Measurements from ENCODE around the gene ITGA1. TPM values are rescaled to one million over a fixed set of nuclear protein-coding genes. Genes with fewer than 3 reads are reported as not detected.

ITGA1 gene
- total RNA-seq, 1 donor from 2014 or later, result 374 TPM

DNA sequence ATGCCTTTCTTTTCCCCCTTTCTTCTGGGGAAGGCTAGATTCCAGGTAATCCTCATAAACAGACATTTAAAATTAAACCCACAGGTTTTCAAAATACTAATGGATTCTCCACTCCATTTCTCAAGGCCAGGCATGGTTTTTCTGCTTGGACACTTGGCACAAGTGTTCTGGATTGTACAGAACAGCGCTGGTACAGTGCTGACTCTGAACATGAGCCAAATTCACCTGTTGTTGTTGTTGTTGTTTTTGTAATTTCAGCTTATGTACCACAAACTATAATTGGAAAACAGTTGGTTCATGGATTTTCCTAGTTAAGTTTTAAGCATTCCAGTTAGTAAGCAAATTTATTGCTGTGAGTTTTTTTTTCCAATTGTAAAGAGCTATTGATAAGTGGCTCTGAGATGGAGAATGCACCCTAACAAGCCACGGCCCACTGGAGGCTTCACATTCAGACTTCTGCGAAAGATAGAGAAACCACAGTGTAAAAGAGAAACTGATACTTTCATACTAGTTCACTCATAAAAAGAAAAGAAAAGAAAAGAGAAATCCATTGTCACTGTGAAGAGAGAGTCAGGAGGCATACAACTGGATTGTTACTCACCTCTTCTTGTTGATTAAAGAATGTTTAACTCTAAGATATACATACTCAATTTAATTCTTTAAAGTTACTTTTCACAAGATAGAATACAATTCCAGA lies 16.2 kb upstream of the ITGA1 start:
- DNase-seq (ENCODE audit: low spot score), result no peak

GRCh38 chr5:52772668-52773067 lies 15.0 kb upstream of the ITGA1 start:
- no peak for DNase-seq (ENCODE audit: low spot score)

DNA sequence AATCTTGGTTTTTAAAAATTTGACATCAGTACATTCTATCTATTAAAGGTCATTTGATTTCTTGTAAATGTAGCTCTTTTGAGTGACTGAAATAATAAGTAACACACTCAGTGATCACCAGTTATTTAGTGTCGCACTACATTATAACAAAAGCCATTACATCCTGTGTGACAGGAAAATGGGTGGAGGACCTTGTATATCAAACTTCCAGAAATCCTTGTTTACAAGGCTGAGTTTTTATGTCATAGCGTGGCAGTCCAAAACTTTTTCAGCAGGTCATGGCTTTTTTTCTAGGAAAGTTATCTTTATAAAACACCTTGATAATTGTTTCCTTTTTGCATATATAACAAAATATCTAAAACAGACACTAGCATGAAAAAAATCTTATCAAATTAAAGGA lies 14.4 kb upstream of the ITGA1 start:
- DNase-seq (ENCODE audit: low spot score), result no peak

DNA sequence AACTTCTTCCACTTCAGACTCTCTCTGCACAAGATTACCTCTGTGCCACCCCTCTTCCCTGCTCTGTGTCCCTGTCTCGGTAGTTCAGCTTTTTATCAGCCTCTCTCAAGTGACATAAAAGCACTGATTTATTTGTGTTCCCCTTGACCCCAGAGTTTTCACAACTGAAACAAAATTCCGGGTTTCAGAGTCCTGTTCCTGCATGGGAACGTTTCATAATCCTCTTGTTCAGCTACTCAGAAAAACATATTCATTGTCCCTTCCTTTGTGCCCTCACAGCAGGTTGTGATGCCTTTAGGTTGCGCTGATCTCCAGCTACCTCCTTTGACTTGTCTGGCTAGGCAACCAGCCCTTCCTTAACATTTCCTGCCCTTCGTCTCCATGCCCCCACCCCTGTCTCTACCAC lies 13.7 kb upstream of the ITGA1 start:
- no peak for DNase-seq (ENCODE audit: low spot score)

GRCh38 chr5:52776116-52776515 lies 11.6 kb upstream of the ITGA1 start:
- no peak for DNase-seq (ENCODE audit: low spot score)

DNA sequence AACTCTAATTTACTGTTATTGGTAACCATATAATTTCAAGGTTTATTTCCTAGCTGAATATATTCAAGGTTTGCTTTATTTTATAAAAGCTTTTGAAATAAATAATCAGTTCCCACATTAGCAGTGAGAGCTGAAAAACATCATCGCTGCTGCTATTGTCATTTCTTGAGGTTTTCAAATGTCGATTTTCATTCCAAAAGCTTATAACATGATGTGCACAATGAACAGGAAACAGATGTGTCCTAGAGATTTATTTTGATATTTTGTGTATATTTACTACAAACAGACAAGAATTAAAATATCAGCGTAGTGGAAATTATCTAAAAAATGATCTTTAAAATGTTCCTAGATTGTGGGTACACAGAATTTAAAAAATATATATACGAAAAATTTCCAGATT lies 10.5 kb upstream of the ITGA1 start:
- no peak for DNase-seq (ENCODE audit: low spot score)

GRCh38 chr5:52778781-52779180 lies 8.9 kb upstream of the ITGA1 start:
- no peak for DNase-seq (ENCODE audit: low spot score)

DNA sequence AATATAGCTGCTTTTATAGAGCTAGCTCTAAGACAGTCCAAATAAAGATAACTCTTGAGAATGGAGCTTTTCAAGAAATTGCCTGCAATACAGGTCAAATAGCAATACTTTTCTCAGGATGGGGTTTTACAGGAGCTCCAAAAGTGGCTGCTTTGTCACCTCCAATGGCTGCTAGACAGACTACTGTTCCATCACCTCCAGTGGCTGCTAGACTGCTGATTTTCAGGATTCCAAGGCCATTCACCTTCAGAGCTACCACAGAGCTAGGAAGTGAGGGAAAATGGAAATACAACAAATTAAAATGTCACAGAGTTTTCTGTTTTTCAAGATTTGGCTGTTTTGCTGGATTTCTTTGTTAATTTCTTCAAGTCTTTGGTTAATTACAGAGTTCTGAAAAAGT lies 8.5 kb upstream of the ITGA1 start:
- no peak for DNase-seq (ENCODE audit: low spot score)

- DNase-seq (ENCODE audit: low spot score), result no peak
Observed at GRCh38 chr5:52783226-52783959, 4.3 kb upstream of the ITGA1 start.

GRCh38 chr5:52784737-52785136 lies 3.0 kb upstream of the ITGA1 start:
- no peak for DNase-seq (ENCODE audit: low spot score)

GRCh38 chr5:52786391-52786790 lies 1.3 kb upstream of the ITGA1 start:
- DNase-seq (ENCODE audit: low spot score), result no peak

DNA sequence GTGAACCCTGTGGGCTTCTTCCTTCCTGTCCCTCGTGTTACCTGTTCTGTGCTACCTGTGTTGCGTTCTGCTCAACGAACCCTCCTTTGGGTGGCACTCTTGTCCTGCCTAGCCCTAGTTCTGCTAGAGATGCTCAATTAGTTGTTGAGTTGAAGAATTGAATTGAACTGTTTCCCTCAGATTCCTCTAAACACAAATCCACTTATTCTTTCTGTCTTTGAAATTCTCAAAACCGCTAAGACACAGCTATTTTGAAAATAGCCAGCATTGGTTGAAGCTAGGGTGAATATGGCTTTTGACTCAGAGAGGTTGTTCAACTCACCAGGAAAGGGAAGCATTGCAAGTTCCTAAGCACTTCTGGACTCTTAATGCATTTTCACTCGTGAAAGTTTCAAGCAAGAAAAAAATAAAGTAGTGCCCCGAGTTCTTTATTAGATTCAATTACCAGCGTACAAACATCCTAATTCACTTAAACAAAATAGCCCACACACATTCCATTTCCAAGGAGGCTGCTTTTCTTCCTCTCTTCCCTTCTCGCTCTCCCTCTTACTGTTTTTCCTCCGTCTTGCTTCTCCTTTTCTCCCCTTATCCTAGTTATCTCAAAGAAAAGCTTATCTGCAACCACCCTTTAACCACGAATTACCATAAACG lies 642 bp upstream of the ITGA1 start:
- DNase-seq (ENCODE audit: low spot score), result peak; percentile 52

DNA sequence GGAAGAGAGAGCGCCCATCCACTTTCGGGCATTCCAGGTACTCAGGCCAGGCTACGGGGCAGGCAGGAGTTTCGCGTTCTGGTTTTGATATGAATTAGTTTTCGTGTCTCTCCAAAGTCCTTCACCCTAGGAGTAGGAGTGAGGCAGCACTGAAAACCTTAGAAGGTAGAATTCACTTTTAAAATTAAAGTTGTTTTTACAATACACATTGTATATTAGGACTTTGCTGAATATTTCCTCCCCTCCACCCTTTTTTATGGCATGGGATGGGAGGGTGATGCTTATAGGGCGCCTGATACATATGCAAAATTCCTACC lies 747 bp downstream of the ITGA1 start:
- DNase-seq (ENCODE audit: low spot score), result no peak

GRCh38 chr5:52789378-52789777 lies 1.7 kb downstream of the ITGA1 start:
- no peak for DNase-seq (ENCODE audit: low spot score)

DNA sequence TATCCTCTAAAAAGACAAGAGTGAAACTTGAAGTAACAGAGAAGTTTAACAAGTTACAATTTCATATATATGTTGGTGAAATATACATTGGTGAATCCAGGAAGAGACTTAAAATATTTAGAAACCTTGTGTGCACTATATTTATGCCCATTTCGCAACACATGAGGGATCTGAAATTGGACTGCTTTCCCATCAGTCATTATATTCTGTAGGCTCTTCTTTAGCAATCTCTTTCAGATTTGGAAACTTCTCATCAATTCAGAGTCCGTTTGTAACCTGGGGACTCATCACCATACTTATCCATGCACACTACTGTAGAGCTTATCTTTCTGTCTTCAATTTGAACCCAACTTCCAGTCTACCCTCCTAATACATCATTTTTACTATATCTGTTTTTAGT lies 2.1 kb downstream of the ITGA1 start:
- DNase-seq (ENCODE audit: low spot score), result no peak

- DNase-seq (ENCODE audit: low spot score), result no peak
Observed at GRCh38 chr5:52791366-52791765, 3.6 kb downstream of the ITGA1 start.

DNA sequence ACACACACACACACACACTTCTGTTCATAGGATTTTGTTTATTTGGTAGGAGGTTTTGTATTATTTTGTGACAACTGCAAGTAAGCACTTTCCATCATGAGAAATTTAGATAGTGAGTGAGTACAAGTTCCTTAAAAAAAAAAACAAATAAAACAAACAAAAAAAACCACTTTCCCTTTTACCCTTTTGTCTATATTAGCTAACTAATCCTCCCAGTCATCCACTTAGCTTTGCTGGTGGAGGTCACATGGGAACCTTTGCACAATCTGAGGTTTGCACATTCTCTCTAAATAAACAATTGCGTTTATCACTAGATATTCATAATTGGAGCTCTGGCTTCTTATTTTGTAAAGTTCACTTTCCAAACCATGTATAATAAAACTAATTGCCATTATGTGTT lies 6.8 kb downstream of the ITGA1 start:
- DNase-seq (ENCODE audit: low spot score), result no peak

DNA sequence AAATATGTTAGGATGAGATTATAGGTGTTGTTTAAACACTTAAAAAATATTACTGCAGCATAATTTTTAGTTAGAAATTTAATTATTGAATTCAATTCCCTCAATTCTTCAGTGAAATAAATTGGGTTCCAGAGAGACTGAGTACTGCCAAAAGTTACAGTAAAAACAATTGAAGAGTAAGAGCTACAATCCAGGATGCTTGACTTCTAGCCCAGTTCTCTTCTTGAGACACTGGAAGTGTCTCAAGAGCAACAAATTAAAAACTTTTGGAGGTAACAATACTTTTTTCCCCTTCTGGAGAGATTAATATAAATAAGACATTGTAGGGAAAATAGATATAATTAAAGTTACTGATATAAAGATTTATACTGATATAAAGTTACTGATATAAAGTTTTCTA lies 8.3 kb downstream of the ITGA1 start:
- DNase-seq (ENCODE audit: low spot score), result no peak

- DNase-seq (ENCODE audit: low spot score), result no peak
Observed at GRCh38 chr5:52796516-52797103, 8.9 kb downstream of the ITGA1 start.

GRCh38 chr5:52798938-52799337 lies 11.2 kb downstream of the ITGA1 start:
- DNase-seq (ENCODE audit: low spot score), result no peak

DNA sequence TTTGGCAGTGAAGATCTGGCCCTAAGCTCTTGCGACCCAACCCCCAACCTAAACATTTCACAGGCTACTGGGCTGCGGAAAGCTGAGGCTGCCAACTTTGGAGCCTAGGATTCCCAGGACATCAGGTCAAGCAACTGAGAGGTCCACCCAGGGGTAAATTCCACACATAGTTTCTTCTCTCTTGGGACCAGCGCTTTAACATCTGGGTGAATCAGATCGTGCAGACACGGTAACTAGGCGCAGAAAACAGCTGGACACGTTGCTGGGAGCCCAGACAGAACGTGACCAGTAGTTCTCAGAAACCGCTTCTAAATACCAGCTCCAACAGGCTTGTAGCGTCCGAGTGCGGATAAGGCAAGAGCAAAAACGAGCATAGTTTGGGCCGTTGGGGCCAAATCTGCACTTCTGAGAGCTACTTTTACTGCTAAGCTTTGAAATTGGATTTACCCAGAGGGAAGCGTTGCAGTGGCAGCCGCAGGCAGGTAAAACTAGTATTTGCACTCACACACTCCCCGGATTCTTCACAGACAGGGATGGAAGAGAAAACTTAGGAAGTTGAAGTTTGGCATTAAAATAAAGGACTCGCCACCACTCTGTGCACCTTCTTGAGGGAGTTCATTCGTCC lies 11.8 kb downstream of the ITGA1 start:
- DNase-seq (ENCODE audit: low spot score), result peak; percentile 85

GRCh38 chr5:52799983-52800393 lies 12.3 kb downstream of the ITGA1 start:
- peak; percentile 98 for DNase-seq (ENCODE audit: low spot score)
